Loucy (cell line): Measurements from ENCODE around the gene PUS10.

Experiments
- H2AFZ ChIP-seq: fragments of 200-600 bp; sonication (generic); 2 replicates; pipeline ENCODE4 v1.6.0; 2016; ENCODE audit warnings: antibody characterized with exemption, mild to moderate bottlenecking, low read length, moderate library complexity
- H3F3A ChIP-seq: fragments of 200-600 bp; 2 replicates; pipeline ENCODE4 v1.6.0; 2016; ENCODE audit warnings: antibody characterized with exemption, low read depth, mild to moderate bottlenecking
- H3K27me3 ChIP-seq: fragments of 200-600 bp; sonication (generic); 2 replicates; pipeline ENCODE4 v1.6.1; 2014; ENCODE audit warnings: low read length, mild to moderate bottlenecking; ENCODE audit not compliant: insufficient read depth, poor library complexity, severe bottlenecking
- H3K36me3 ChIP-seq: fragments of 200-600 bp; sonication (generic); 2 replicates; pipeline ENCODE4 v1.6.1; 2016; ENCODE audit warnings: low read length; ENCODE audit not compliant: insufficient read depth
- H3K4me1 ChIP-seq: fragments of 200-600 bp; sonication (generic); 2 replicates; pipeline ENCODE4 v1.5.1; 2014; ENCODE audit warnings: low read length, mild to moderate bottlenecking; ENCODE audit not compliant: insufficient read depth, poor library complexity, severe bottlenecking
- H3K4me2 ChIP-seq: fragments of 200-600 bp; sonication (generic); 2 replicates; pipeline ENCODE4 v1.6.0; 2014; ENCODE audit warnings: antibody characterized with exemption, low read length, low read depth, mild to moderate bottlenecking; ENCODE audit not compliant: poor library complexity, severe bottlenecking
- H3K4me3 ChIP-seq: fragments of 200-600 bp; sonication (generic); 2 replicates; pipeline ENCODE4 v1.5.1; 2014; ENCODE audit warnings: low read length, mild to moderate bottlenecking, mixed read lengths; ENCODE audit not compliant: poor library complexity, severe bottlenecking
- H3K79me2 ChIP-seq: fragments of 200-600 bp; sonication (generic); 2 replicates; pipeline ENCODE4 v1.6.1; 2014; ENCODE audit warnings: low read length; ENCODE audit not compliant: insufficient read depth
- H3K9ac ChIP-seq: fragments of 200-600 bp; sonication (generic); 2 replicates; pipeline ENCODE4 v1.6.0; 2014; ENCODE audit warnings: mild to moderate bottlenecking, low read depth, low read length, moderate library complexity; ENCODE audit not compliant: poor library complexity, severe bottlenecking
- H3K9me2 ChIP-seq: fragments of 200-600 bp; sonication (generic); replicated peaks from 2 replicates; pipeline ENCODE4 v1.6.1; 2016; ENCODE audit warnings: low read depth, low read length, mixed read lengths
- H3K9me3 ChIP-seq: fragments of 200-600 bp; sonication (generic); 2 replicates; pipeline ENCODE4 v1.6.1; 2014; ENCODE audit warnings: mild to moderate bottlenecking, antibody characterized with exemption, low read length, low read depth; ENCODE audit not compliant: insufficient read depth
- H4K20me1 ChIP-seq: fragments of 200-600 bp; sonication (generic); 2 replicates; pipeline ENCODE4 v1.6.0; 2014; ENCODE audit warnings: antibody characterized with exemption, low read length, mild to moderate bottlenecking; ENCODE audit not compliant: insufficient read depth, poor library complexity, severe bottlenecking
- EZH2phosphoT487 ChIP-seq: fragments of 200-600 bp; IDR thresholded peaks from 2 replicates; pipeline ENCODE4 v1.6.1; 2018; ENCODE audit warnings: antibody characterized with exemption, mild to moderate bottlenecking, moderate library complexity, borderline replicate concordance
- TF ChIP-seq, protein P1 (sequence below): fragments of 200-600 bp; sonication (generic); conservative IDR thresholded peaks from 2 replicates; pipeline ENCODE4 v1.5.1; 2014; ENCODE audit warnings: mild to moderate bottlenecking, antibody characterized with exemption, low read length

PUS10 gene

GRCh38 chr2:60957643-60958042 lies 60.4 kb downstream of the PUS10 start:
- no peaks in the 10 kb centered on the region for H3K79me2 ChIP-seq
- no peak overlapping the region for H3K4me3 ChIP-seq
- H2AFZ ChIP-seq, result no peak overlapping the region
- H3K9me2 ChIP-seq, result no peaks in the 10 kb centered on the region
- no peaks in the 10 kb centered on the region; the same call in 1 of the 2 replicates for H3K36me3 ChIP-seq
- no peak overlapping the region for H3K4me2 ChIP-seq
- no peaks in the 10 kb centered on the region for H4K20me1 ChIP-seq
- no peaks in the 10 kb centered on the region for H3K27me3 ChIP-seq
- TF ChIP-seq EZH2phosphoT487, result no peak
- TF ChIP-seq, protein P1, sequence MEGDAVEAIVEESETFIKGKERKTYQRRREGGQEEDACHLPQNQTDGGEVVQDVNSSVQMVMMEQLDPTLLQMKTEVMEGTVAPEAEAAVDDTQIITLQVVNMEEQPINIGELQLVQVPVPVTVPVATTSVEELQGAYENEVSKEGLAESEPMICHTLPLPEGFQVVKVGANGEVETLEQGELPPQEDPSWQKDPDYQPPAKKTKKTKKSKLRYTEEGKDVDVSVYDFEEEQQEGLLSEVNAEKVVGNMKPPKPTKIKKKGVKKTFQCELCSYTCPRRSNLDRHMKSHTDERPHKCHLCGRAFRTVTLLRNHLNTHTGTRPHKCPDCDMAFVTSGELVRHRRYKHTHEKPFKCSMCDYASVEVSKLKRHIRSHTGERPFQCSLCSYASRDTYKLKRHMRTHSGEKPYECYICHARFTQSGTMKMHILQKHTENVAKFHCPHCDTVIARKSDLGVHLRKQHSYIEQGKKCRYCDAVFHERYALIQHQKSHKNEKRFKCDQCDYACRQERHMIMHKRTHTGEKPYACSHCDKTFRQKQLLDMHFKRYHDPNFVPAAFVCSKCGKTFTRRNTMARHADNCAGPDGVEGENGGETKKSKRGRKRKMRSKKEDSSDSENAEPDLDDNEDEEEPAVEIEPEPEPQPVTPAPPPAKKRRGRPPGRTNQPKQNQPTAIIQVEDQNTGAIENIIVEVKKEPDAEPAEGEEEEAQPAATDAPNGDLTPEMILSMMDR, result no peak
- H3K9me3 ChIP-seq, result no peaks in the 10 kb centered on the region
- no peaks in the 10 kb centered on the region for H3F3A ChIP-seq
- H3K9ac ChIP-seq, result no peak overlapping the region
- no peaks in the 10 kb centered on the region for H3K4me1 ChIP-seq

GRCh38 chr2:60957224-60957623 lies 60.8 kb downstream of the PUS10 start:
- H2AFZ ChIP-seq, result no peak overlapping the region
- H3K4me3 ChIP-seq, result no peak overlapping the region
- H3K79me2 ChIP-seq, result no peaks in the 10 kb centered on the region
- H3F3A ChIP-seq, result no peaks in the 10 kb centered on the region
- no peaks in the 10 kb centered on the region for H3K9me3 ChIP-seq
- H3K36me3 ChIP-seq, result no peaks in the 10 kb centered on the region; the same call in 1 of the 2 replicates
- H3K27me3 ChIP-seq, result no peaks in the 10 kb centered on the region
- H4K20me1 ChIP-seq, result no peaks in the 10 kb centered on the region
- H3K9ac ChIP-seq, result no peak overlapping the region
- H3K4me1 ChIP-seq, result no peaks in the 10 kb centered on the region
- TF ChIP-seq EZH2phosphoT487, result no peak
- TF ChIP-seq, protein P1, result no peak
- H3K9me2 ChIP-seq, result no peaks in the 10 kb centered on the region
- H3K4me2 ChIP-seq, result no peak overlapping the region

- no peak overlapping the region for H3K4me2 ChIP-seq
Observed at GRCh38 chr2:60954139-60954538, 63.9 kb downstream of the PUS10 start.

More at GRCh38 chr2:60954139-60954538, 63.9 kb downstream of the PUS10 start:
- TF ChIP-seq, protein P1, result no peak
- no peak for TF ChIP-seq EZH2phosphoT487
- H3K79me2 ChIP-seq, result no peaks in the 10 kb centered on the region
- peaks cover 2% of the 10 kb centered on the region for H3K4me1 ChIP-seq
- H2AFZ ChIP-seq, result no peak overlapping the region
- no peaks in the 10 kb centered on the region for H3F3A ChIP-seq
- no peaks in the 10 kb centered on the region; the same call in 1 of the 2 replicates for H3K36me3 ChIP-seq
- no peak overlapping the region for H3K4me3 ChIP-seq
- H3K9me2 ChIP-seq, result no peaks in the 10 kb centered on the region
- no peaks in the 10 kb centered on the region for H4K20me1 ChIP-seq
- H3K9ac ChIP-seq, result no peak overlapping the region
- H3K9me3 ChIP-seq, result no peaks in the 10 kb centered on the region
- H3K27me3 ChIP-seq, result no peaks in the 10 kb centered on the region
